GM18502 (cell line): ENCODE data around the gene PLEKHJ1.

Source experiments
- ATAC-seq: cut with Tn5 transposase; IDR thresholded peaks from one replicate; pipeline ENCODE4 v1.9.1; 2021; ENCODE audit warnings: mild to moderate bottlenecking; ENCODE audit not compliant: unreplicated experiment, poor library complexity

The PLEKHJ1 gene

GRCh38 chr19:2184422-2184975 is 51.6 kb downstream of the PLEKHJ1 start:
- no peak for ATAC-seq
